Right lobe of liver (tissue), 6 donors: ENCODE results near the gene KLF2. TPM values are rescaled to one million over a fixed set of nuclear protein-coding genes. Genes with fewer than 3 reads are reported as not detected.

Experiments
- ATAC-seq, 4 donors: fragments of 200-7000 bp; cut with Tn5 transposase; one replicate each; pipeline ENCODE4 v1.9.1; 2020; ENCODE audit warnings: mild to moderate bottlenecking in 4 of 4, moderate library complexity in 4 of 4
- DNase-seq, 3 donors: peaks; one replicate each; pipeline ENCODE4 v3.0.0-alpha.2; 2020
- H3K27ac ChIP-seq, 3 donors: fragments of 200-600 bp; one replicate each; pipeline ENCODE4 v1.8.0; 2022
- H3K27me3 ChIP-seq, 2 donors: fragments of 200-600 bp; one replicate each; pipeline ENCODE4 v1.8.0; 2022
- H3K36me3 ChIP-seq, 4 donors: fragments of 200-600 bp; sonication (generic) in 1 of 4; one replicate each; pipeline versions ENCODE4 v1.5.1 to v1.8.0; 2017 to 2022; ENCODE audit warnings: control low read depth in 1 of 4
- H3K4me1 ChIP-seq, 4 donors: fragments of 200-600 bp; sonication (generic) in 1 of 4; one replicate each; pipeline versions ENCODE4 v1.5.1 to v1.8.0; 2017 to 2022; ENCODE audit warnings: control low read depth in 1 of 4
- H3K4me3 ChIP-seq, 3 donors: fragments of 200-600 bp; one replicate each; pipeline ENCODE4 v1.8.0; 2022
- H3K9me3 ChIP-seq, 4 donors: fragments of 200-600 bp; sonication (generic) in 1 of 4; one replicate each; pipeline versions ENCODE4 v1.5.1 to v1.8.0; 2017 to 2022; ENCODE audit warnings: control low read depth in 1 of 4
- POLR2A ChIP-seq: fragments of 450-650 bp; IDR thresholded peaks from one replicate; pipeline ENCODE4 v1.6.1; 2017; ENCODE audit warnings: antibody characterized with exemption, mild to moderate bottlenecking
- WGBS: methylation state at CpG from one replicate; pipeline ENCODE4 v1.1.6; 2018; ENCODE audit warnings: low coverage, low lambda C conversion rate; ENCODE audit not compliant: insufficient coverage; ENCODE audit errors: missing lambda C conversion rate; 5-methylcytosine and 5-hydroxymethylcytosine counted together
- intact Hi-C, 2 donors: fragments of 100-400 bp; cut with DNase I; formaldehyde crosslinking; loops; one replicate each; pipeline versions ENCODE4 v1.11.2 to v1.14.1; 2022
- total RNA-seq, 6 experiments: library from RNA; depleted of rRNA in 2 of 6; stranded (reverse); fragments of >200 nt in 2 of 6; fragmentation: NEBNext Ultra II Directional in 3 of 6; extraction: Animal tissue kit (Norgen Biotek cat#: 25700) in 3 of 6; gene quantifications; one replicate each; pipeline versions ENCODE4 v1.1.0 to v1.2.4, GENCODE V29; 2016 to 2023
- TF ChIP-seq, protein P1 (sequence below), 4 donors: fragments of 200-600 bp in 3 of 4; fragments of 450-650 bp in 1 of 4; IDR thresholded peaks; one replicate each; pipeline versions ENCODE4 v1.5.1 to v1.8.0; 2016 to 2022; ENCODE audit warnings: antibody characterized with exemption in 4 of 4, mild to moderate bottlenecking in 2 of 4
- donor health status: DM: no; HTN: yes; CAD: no.
- donor health status: DM: no; HTN: no; CAD: no.
- donor health status: DM: no; HTN: no; CAD: no.
- donor health status: DM: no; HTN: yes; CAD: no.
- donor health status: DM: no; HTN: yes; CAD: no.

KLF2 gene
- total RNA-seq, 6 experiments from 2014 or later: 3.7 to 10.1 (median 4.8) TPM

DNA sequence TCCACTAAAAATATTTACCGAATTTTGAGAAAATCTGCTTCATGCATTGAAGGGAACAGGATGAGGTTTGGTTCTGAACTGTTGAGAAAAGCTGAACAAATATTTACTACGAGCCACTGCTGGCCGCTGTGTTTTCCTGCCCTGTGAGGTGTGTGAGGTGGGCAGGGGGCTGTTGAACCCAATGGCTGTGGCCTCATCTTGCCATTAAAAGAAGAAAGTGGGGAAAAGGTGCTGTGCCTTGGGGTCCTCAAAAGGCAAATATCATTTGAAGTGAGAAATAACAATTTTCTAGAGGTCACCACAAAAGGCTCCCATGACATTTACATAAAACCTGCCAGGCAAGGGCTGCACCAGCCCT lies 44.7 kb downstream of the KLF2 start:
- no peak overlapping the region for H3K4me3 ChIP-seq
- H3K4me1 ChIP-seq: peaks cover 0 to 32% (median 14%) of the 10 kb centered on the region in 4 donors
- ATAC-seq (no peak), DNase-seq (peak in 1 of 3 donors; percentile 32)
- H3K9me3 ChIP-seq: no peaks in the 10 kb centered on the region
- H3K27me3 ChIP-seq: no peaks in the 10 kb centered on the region
- peak overlapping the region in 1 of 3 donors; percentile 40 for H3K27ac ChIP-seq
- intact Hi-C loops: no loop called here
- 39% methylated on average over 3 of the region's 3 CpGs for WGBS
- TF ChIP-seq POLR2A: no peak
- TF ChIP-seq, protein P1, sequence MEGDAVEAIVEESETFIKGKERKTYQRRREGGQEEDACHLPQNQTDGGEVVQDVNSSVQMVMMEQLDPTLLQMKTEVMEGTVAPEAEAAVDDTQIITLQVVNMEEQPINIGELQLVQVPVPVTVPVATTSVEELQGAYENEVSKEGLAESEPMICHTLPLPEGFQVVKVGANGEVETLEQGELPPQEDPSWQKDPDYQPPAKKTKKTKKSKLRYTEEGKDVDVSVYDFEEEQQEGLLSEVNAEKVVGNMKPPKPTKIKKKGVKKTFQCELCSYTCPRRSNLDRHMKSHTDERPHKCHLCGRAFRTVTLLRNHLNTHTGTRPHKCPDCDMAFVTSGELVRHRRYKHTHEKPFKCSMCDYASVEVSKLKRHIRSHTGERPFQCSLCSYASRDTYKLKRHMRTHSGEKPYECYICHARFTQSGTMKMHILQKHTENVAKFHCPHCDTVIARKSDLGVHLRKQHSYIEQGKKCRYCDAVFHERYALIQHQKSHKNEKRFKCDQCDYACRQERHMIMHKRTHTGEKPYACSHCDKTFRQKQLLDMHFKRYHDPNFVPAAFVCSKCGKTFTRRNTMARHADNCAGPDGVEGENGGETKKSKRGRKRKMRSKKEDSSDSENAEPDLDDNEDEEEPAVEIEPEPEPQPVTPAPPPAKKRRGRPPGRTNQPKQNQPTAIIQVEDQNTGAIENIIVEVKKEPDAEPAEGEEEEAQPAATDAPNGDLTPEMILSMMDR (IDR thresholded peaks at IDR 0.05): no peak
- H3K36me3 ChIP-seq: no peaks in the 10 kb centered on the region

DNA sequence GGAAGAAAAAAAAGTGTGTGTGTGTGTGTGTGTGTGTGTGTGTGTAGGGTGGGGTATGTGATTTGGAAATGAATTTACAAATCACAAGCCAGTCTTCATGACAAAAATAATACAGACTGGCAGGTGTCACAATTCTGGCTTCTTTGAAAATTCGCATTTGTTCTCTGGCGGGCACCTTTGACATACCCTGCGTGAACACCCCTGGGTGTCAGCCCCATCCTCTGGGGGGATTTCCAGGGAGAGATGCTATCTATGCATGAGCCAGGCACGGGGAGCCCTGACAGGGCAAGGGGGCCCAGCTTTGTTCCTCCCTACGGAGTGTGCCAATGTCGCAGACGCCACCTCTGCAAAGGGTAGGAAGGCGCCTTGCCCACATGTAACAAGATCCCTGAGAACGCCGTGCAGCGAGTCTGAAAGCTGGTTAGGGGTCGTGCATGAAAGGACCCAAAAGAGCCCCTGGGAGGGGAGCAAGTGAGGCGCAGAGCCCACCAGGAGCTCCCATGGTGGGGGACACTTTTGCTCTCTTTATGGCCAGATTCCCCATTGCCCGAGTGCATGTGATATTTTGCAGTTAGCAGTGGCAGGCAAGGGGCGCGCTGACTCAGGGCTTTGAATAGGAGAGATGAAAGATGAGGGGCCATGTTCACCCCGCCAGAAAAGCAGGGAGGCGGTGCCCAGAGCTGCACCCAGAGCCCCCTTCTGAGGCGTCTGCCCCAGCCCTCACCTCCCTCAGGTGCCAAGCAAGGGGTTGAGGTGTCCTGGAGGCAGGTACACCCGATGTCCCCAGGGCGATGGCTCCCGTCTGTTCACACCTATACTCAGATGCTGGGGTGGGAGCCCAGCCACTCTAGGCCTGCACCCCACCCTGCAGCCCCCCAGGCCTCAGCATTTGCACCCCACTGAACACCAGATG lies 45.3 kb downstream of the KLF2 start:
- Histone ChIP-seq H3K27me3 (no peaks in the 10 kb centered on the region), H3K36me3 (peaks cover 0 to 4% (median 0%) of the 10 kb centered on the region in 4 donors), H3K27ac (no peak overlapping the region), H3K4me3 (no peak overlapping the region), H3K4me1 (peaks cover 0 to 38% (median 18%) of the 10 kb centered on the region in 4 donors), H3K9me3 (no peaks in the 10 kb centered on the region)
- intact Hi-C loops: no loop called here
- WGBS: 77% methylated on average over 11 of the region's 22 CpGs
- DNase-seq (peak in 1 of 3 donors; percentile 55), ATAC-seq (no peak)
- TF ChIP-seq, protein P1 (IDR thresholded peaks at IDR 0.05): no peak
- no peak for TF ChIP-seq POLR2A

DNA sequence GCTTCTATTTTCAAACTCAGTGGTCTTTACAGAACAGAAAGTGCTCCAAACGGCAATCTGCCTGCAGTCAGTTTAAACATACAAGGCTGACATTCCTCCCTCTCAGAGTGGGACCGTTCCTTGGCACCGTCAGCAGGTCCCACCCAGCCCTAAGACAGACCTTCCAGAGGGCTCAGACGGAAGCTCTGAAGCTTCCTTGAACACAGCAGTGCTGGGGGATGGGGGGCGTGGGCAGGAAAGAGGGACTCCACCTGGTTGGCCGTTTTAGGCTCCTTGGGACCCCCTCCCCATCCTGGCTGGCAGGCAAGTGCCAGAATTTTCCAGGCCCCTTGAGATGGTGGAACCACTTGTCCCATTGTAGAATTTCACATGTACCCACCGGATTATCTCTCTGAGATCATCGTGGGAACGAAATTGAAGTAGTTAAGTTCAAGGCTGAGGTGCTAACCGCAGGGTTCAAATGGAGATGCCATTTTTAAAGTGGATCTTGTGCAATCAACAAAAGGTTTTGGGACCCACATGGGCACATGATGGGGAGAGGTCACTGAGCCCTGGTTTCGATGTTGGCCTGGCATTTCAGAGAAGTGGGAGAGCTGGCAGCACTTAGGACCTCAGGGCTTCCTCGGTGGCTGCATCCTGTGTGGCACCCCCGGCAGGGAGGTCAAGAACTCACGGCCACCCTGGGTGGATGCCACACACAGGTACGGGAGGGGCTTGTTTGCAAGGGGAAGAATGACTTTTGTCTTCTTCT lies 46.2 kb downstream of the KLF2 start:
- Histone ChIP-seq H3K4me1 (peaks cover 0 to 39% (median 18%) of the 10 kb centered on the region in 4 donors), H3K4me3 (no peak overlapping the region), H3K27me3 (no peaks in the 10 kb centered on the region), H3K36me3 (peaks cover 0 to 7% (median 0%) of the 10 kb centered on the region in 4 donors), H3K9me3 (no peaks in the 10 kb centered on the region), H3K27ac (peak overlapping the region in 1 of 3 donors; percentile 1)
- TF ChIP-seq, protein P1 (IDR thresholded peaks at IDR 0.05): no peak
- no peak for TF ChIP-seq POLR2A
- DNase-seq (peak in 1 of 3 donors; percentile 52), ATAC-seq (no peak)
- WGBS: 67% methylated on average over 9 of the region's 15 CpGs
- intact Hi-C loops: no loop called here

DNA sequence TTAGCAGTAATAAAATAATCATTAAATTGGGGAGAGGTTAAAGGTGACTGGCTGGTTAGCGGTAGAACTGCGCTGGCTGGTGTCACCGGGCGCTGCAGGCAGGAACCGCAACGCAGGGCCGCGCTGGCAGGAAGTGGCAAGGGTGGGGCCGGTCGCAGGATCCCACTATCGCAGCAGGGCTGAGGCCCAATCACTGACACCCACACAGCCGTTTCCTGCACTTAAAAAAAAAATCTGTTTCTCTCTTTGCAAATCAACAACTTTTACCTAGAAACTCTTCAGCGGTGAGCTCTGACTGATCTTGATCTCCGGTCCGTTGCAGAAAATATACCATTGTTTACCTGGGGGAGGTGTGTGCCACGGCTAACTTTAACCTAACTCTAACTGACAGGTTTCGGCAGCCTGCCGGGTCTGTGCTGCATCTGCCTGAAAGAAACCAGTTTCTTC lies 46.9 kb downstream of the KLF2 start:
- peaks cover 0 to 7% (median under 1%) of the 10 kb centered on the region in 4 donors for H3K36me3 ChIP-seq
- ATAC-seq: peak; percentile 42 to 69 (median 54)
- H3K4me3 ChIP-seq: no peak overlapping the region
- intact Hi-C loops: no loop called here
- TF ChIP-seq, protein P1 (IDR thresholded peaks at IDR 0.05): no peak
- no peak for TF ChIP-seq POLR2A
- peak overlapping the region in 1 of 3 donors; percentile 1 for H3K27ac ChIP-seq
- H3K27me3 ChIP-seq: no peaks in the 10 kb centered on the region
- peak in 2 of 3 donors; percentile 66 to 76 for DNase-seq
- H3K9me3 ChIP-seq: no peaks in the 10 kb centered on the region
- WGBS: 49% methylated on average over 15 of the region's 18 CpGs
- peaks cover 0 to 33% (median 18%) of the 10 kb centered on the region in 4 donors for H3K4me1 ChIP-seq
